ENCODE measurements around the gene VRTN.
A peak's percentile ranks its signal among the peaks of the same experiment; 100 is the strongest.
"Not testable (repeated sequence)": the region's sequence is repeated elsewhere in the genome, so short reads cannot be mapped to it uniquely, and the experiment has no call there.

The VRTN gene

GRCh38 chr14:74360163-74360562 is 11.9 kb downstream of the VRTN start:
- no peak for DNase-seq
- no peak for TF ChIP-seq GATA1 (IDR thresholded peaks at IDR 0.05; ENCODE audit: low read depth, low read length)
- no peak for TF ChIP-seq POLR2A (IDR thresholded peaks at IDR 0.05; ENCODE audit: low read length)

- peak; percentile 48 to 73 for DNase-seq
- no peak for TF ChIP-seq POLR2A (IDR thresholded peaks at IDR 0.05; ENCODE audit: low read length)
- no peak for TF ChIP-seq GATA1 (IDR thresholded peaks at IDR 0.05; ENCODE audit: low read depth, low read length)
Measured at GRCh38 chr14:74362361-74362915, 14.2 kb downstream of the VRTN start.

GRCh38 chr14:74364271-74364880 is 16.1 kb downstream of the VRTN start:
- no peak for DNase-seq
- TF ChIP-seq POLR2A (IDR thresholded peaks at IDR 0.05; ENCODE audit: low read length) (no peak), GATA1 (IDR thresholded peaks at IDR 0.05; ENCODE audit: low read depth, low read length) (no peak)

DNA sequence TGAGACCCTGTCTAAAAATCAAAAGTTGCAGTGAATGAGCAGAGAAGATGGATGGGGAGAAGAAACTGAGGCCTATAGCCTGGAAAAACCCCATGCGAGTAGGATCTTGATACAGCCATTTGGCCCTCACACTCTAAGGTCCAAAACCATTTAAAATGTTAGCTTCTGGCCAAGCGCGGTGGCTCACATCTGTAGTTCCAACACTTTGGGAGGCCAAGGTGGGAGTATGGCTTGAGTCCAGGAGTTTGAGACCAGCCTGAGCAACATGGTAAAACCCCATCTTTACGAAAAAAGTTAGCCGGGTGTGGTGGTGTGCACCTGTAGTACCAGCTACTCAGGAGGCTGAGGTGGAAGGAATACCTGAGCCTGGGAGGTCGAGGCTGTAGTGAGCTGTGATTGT is 19.8 kb downstream of the VRTN start:
- TF ChIP-seq POLR2A (IDR thresholded peaks at IDR 0.05; ENCODE audit: low read length), result no peak
- TF ChIP-seq GATA1 (IDR thresholded peaks at IDR 0.05; ENCODE audit: low read depth, low read length), result no peak
- DNase-seq, result no peak

GRCh38 chr14:74368441-74368840 is 20.2 kb downstream of the VRTN start:
- no peak for DNase-seq
- no peak for TF ChIP-seq GATA1 (IDR thresholded peaks at IDR 0.05; ENCODE audit: low read depth, low read length)
- TF ChIP-seq POLR2A (IDR thresholded peaks at IDR 0.05; ENCODE audit: low read length), result no peak

DNA sequence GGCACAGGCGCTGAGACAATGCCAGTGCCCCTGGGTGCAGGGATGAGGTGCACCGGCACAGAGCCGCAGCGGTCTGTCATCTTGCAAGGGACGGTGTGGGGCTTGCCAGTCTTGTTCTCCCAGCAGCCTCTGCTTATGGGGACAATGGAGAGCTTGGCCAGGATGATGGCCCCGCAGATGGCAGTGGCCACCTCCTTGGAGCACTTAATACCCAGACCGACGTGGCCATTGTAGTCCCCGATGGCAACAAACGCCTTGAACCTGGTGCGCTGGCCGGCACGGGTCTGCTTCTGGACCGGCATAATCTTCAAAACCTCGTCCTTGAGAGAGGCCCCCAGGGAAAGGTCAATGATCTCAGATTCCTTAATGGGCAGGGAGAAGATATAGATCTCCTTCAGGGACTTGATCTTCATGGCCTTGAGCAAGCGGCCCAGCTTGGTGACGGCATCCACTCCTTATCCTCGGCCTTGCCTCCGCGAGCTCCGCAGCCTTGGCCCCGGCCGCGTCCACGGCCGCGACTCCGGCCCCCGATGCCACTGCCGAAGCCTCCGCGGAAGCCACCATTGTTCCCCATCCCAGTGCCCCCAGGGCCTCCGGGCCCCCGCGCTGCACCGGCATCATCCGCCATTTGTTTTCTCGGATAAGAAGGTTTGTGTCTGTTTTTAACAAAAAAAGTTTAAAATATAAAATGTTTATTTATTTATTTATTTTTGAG is 29.9 kb downstream of the VRTN start:
- no peak for DNase-seq
- no peak for TF ChIP-seq POLR2A (IDR thresholded peaks at IDR 0.05; ENCODE audit: low read length)
- TF ChIP-seq GATA1 (IDR thresholded peaks at IDR 0.05; ENCODE audit: low read depth, low read length), result no peak

GRCh38 chr14:74380172-74380571 is 31.9 kb downstream of the VRTN start:
- TF ChIP-seq GATA1 (IDR thresholded peaks at IDR 0.05; ENCODE audit: low read depth, low read length), result no peak
- TF ChIP-seq POLR2A (IDR thresholded peaks at IDR 0.05; ENCODE audit: low read length), result no peak
- DNase-seq, result no peak

DNA sequence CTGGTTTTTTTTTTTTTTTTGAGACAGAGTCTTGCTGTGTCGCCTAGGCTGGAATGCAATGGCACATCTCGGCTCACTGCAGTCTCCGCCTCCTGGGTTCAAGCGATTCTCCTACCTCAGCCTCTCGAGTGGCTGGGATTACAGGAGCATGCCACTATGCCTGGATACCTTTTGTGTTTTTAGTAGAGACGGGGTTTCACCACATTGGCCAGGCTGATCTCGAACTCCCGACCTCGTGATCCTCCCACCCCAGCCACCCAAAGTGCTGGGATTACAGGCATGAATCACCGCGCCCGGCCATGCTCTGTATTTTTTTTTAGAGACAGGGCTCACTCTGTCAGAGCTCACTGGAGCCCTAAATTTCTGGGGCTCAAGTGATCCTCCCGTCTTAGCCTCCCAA is 32.6 kb downstream of the VRTN start:
- TF ChIP-seq POLR2A (IDR thresholded peaks at IDR 0.05; ENCODE audit: low read length) (no peak), GATA1 (IDR thresholded peaks at IDR 0.05; ENCODE audit: low read depth, low read length) (no peak)
- DNase-seq, result no peak

- not testable (repeated sequence) for DNase-seq
Measured at GRCh38 chr14:74381571-74381970, 33.3 kb downstream of the VRTN start.

GRCh38 chr14:74382231-74382630 is 34.0 kb downstream of the VRTN start:
- TF ChIP-seq POLR2A (IDR thresholded peaks at IDR 0.05; ENCODE audit: low read length), result no peak
- TF ChIP-seq GATA1 (IDR thresholded peaks at IDR 0.05; ENCODE audit: low read depth, low read length), result no peak
- no peak for DNase-seq

GRCh38 chr14:74389980-74390379 is 41.7 kb downstream of the VRTN start:
- DNase-seq, result no peak

DNA sequence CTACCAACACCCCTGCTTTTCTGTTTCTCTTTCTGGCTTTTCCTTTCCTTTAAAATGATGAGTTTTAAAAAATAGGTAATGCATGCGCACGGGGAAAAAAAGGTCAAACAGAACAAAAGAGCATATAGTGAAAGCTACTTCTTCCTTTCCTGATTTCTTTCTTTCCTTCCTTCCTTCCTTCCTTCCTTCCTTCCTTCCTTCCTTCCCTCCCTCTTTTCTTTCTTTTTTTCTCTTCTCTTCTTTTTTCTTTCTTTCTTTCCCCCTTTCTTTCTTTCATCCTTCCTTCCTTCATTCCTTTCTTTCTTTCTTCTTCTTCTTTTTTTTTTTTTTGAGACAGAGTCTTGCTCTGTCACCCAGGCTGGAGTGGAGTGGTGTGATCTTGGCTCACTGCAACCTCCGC is 42.2 kb downstream of the VRTN start:
- not testable (repeated sequence) for DNase-seq

More at GRCh38 chr14:74389980-74390379, 41.7 kb downstream of the VRTN start:
- no peak for TF ChIP-seq GATA1 (IDR thresholded peaks at IDR 0.05; ENCODE audit: low read depth, low read length)
- TF ChIP-seq POLR2A (IDR thresholded peaks at IDR 0.05; ENCODE audit: low read length), result no peak

- TF ChIP-seq GATA1 (IDR thresholded peaks at IDR 0.05; ENCODE audit: low read depth, low read length), result no peak
- no peak for TF ChIP-seq POLR2A (IDR thresholded peaks at IDR 0.05; ENCODE audit: low read length)
- DNase-seq, result no peak
Measured at GRCh38 chr14:74391479-74391878, 43.2 kb downstream of the VRTN start.

- no peak for TF ChIP-seq POLR2A (IDR thresholded peaks at IDR 0.05; ENCODE audit: low read length)
- TF ChIP-seq GATA1 (IDR thresholded peaks at IDR 0.05; ENCODE audit: low read depth, low read length), result no peak
- DNase-seq, result no peak
Measured at GRCh38 chr14:74392616-74393570, 44.6 kb downstream of the VRTN start.
